Vagina (tissue), 2 donors: ENCODE data around the gene ARHGAP35. TPM values are rescaled to one million over a fixed set of nuclear protein-coding genes. Genes with fewer than 3 reads are reported as not detected.
A peak's percentile ranks its signal among the peaks of the same experiment; 100 is the strongest.
"Not testable (repeated sequence)": the region's sequence is repeated elsewhere in the genome, so short reads cannot be mapped to it uniquely, and the experiment has no call there.

ENCODE experiments used
- DNase-seq, 2 donors: peaks; one replicate each; pipeline ENCODE4 v3.0.0-alpha.2; 2017; ENCODE audit errors: extremely low spot score in 2 of 2
- H3K27ac ChIP-seq: fragments of 200-600 bp; sonication (generic); one replicate; pipeline ENCODE4 v1.5.1; 2019
- H3K27me3 ChIP-seq: fragments of 200-600 bp; sonication (generic); one replicate; pipeline ENCODE4 v1.5.1; 2019
- H3K36me3 ChIP-seq, 2 donors: fragments of 200-600 bp; sonication (generic); one replicate each; pipeline ENCODE4 v1.5.1; 2017 to 2019
- H3K4me1 ChIP-seq: fragments of 200-600 bp; sonication (generic); one replicate; pipeline ENCODE4 v1.5.1; 2019
- H3K4me3 ChIP-seq, 2 donors: fragments of 200-600 bp; sonication (generic); 1 replicate in 1 of 2; 2 replicates in 1 of 2; pipeline ENCODE4 v1.5.1; 2016 to 2019
- H3K9me3 ChIP-seq: fragments of 200-600 bp; sonication (generic); one replicate; pipeline ENCODE4 v1.5.1; 2019
- POLR2A ChIP-seq, 2 donors: fragments of 450-650 bp; IDR thresholded peaks; one replicate each; pipeline ENCODE4 v1.6.1; 2017; ENCODE audit warnings: antibody characterized with exemption in 2 of 2, mild to moderate bottlenecking in 2 of 2, moderate library complexity in 2 of 2
- POLR2AphosphoS5 ChIP-seq, 2 donors: sonication (generic); formaldehyde crosslinking; IDR thresholded peaks; one replicate each; pipeline ENCODE4 v1.9.0; 2017; ENCODE audit warnings: antibody characterized with exemption in 2 of 2, mild to moderate bottlenecking in 2 of 2, low read depth in 1 of 2; ENCODE audit not compliant: insufficient read depth in 1 of 2
- intact Hi-C: fragments of 100-400 bp; cut with DNase I; formaldehyde crosslinking; loops from one replicate; pipeline ENCODE4 v1.15.1; 2023
- total RNA-seq: library from RNA; depleted of rRNA; stranded (reverse); fragments of >200 nt; gene quantifications from one replicate; pipeline ENCODE4 v1.2.3, GENCODE V29; 2016
- TF ChIP-seq, protein P1 (sequence below), 3 experiments: fragments of 450-650 bp in 2 of 3; fragments of 200-600 bp in 1 of 3; sonication (generic) in 1 of 3; IDR thresholded peaks; one replicate each; pipeline ENCODE4 v1.5.1; 2017 to 2019; ENCODE audit warnings: antibody characterized with exemption in 3 of 3, mild to moderate bottlenecking in 2 of 3, moderate library complexity in 2 of 3

ARHGAP35 gene
- total RNA-seq, 1 donor from 2014 or later = 42.5 TPM

DNA sequence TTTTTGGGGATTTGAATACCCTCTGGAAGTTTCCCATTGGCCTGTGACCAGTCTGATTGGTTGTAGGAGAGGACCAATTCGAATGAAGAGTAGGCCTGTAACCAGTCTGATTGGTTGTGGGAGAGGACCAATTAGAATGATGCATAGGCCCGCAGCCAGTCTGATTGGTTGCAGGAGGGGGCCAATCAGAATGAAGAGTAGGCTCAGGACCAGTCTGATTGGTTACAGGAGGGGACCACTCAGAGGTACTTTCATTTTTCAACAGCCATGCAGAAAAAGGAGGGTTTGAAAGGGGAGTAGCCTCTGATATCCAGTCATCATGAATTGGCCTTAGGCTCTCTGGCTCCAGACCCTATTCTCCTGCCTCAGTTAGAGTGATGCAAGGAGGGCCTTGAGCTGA, 42.0 kb upstream of the ARHGAP35 start:
- H3K4me1 ChIP-seq = peaks cover 36% of the 10 kb centered on the region
- DNase-seq = no peak
- no peak overlapping the region for H3K27ac ChIP-seq
- no peak for TF ChIP-seq POLR2AphosphoS5 (IDR thresholded peaks at IDR 0.05; ENCODE audit: insufficient read depth in 1 of 2, low read depth in 1 of 2)
- TF ChIP-seq, protein P1, sequence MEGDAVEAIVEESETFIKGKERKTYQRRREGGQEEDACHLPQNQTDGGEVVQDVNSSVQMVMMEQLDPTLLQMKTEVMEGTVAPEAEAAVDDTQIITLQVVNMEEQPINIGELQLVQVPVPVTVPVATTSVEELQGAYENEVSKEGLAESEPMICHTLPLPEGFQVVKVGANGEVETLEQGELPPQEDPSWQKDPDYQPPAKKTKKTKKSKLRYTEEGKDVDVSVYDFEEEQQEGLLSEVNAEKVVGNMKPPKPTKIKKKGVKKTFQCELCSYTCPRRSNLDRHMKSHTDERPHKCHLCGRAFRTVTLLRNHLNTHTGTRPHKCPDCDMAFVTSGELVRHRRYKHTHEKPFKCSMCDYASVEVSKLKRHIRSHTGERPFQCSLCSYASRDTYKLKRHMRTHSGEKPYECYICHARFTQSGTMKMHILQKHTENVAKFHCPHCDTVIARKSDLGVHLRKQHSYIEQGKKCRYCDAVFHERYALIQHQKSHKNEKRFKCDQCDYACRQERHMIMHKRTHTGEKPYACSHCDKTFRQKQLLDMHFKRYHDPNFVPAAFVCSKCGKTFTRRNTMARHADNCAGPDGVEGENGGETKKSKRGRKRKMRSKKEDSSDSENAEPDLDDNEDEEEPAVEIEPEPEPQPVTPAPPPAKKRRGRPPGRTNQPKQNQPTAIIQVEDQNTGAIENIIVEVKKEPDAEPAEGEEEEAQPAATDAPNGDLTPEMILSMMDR (IDR thresholded peaks at IDR 0.05) = no peak
- TF ChIP-seq POLR2A (IDR thresholded peaks at IDR 0.05) = no peak
- intact Hi-C loops = loop anchor here (10.0 kb wide), 1 partner anchor 836 kb away; no protein-coding TSS in a partner anchor
- no peaks in the 10 kb centered on the region for H3K27me3 ChIP-seq
- no peak overlapping the region for H3K4me3 ChIP-seq
- no peaks in the 10 kb centered on the region for H3K9me3 ChIP-seq
- H3K36me3 ChIP-seq = no peaks in the 10 kb centered on the region

DNA sequence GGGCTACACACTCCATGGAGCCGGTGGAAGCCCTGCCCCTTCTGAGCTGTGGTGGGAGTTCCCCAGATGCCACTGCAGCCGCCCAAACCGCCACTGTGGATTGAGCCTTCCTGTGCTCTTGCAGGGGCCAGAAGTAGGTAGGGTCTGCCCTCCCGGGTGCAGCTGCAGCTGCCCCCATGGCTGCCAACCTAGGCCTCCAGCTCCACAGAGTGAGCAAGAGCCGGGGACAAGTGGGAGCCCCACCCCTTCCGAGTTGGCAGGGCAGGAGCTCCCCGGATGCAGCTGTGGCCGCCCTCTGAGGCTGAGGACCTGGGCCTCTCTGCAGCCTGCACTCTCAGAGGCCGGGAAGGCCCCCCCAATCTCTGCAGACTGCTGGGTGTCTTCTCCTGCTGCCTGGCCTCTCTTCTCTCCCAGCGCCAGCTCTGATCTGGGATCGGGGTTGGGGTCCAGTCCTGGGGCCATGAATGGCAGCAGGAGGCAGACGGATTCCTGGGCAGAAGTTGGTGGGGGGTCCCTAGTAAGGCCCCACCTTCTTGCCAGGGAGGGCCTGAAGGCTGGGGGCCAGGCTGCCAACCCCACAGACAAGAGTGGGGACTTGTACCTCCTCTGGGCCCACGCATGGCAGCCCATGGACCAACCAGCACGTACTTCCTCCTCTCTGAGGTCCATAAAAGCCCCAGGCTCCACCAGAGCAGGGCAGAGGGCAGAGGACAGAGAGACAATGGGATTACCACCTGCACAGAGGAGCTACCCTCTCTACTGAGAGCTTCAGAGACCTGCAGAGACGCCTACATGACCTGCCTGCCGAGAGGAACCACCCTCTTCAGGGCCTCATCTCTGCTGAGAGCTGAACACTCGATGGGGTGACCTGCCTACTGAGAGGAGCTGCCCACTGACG, 39.0 kb upstream of the ARHGAP35 start:
- H3K4me3 ChIP-seq = no peak overlapping the region
- H3K27me3 ChIP-seq = no peaks in the 10 kb centered on the region
- no peaks in the 10 kb centered on the region for H3K9me3 ChIP-seq
- intact Hi-C loops = no loop called here
- no peak for DNase-seq
- H3K36me3 ChIP-seq = no peaks in the 10 kb centered on the region
- TF ChIP-seq POLR2AphosphoS5 (IDR thresholded peaks at IDR 0.05; ENCODE audit: insufficient read depth in 1 of 2, low read depth in 1 of 2) (no peak), POLR2A (IDR thresholded peaks at IDR 0.05) (no peak)
- TF ChIP-seq, protein P1 (IDR thresholded peaks at IDR 0.05) = no peak
- H3K4me1 ChIP-seq = peaks cover 30% of the 10 kb centered on the region
- peak overlapping the region; percentile 44 for H3K27ac ChIP-seq

DNA sequence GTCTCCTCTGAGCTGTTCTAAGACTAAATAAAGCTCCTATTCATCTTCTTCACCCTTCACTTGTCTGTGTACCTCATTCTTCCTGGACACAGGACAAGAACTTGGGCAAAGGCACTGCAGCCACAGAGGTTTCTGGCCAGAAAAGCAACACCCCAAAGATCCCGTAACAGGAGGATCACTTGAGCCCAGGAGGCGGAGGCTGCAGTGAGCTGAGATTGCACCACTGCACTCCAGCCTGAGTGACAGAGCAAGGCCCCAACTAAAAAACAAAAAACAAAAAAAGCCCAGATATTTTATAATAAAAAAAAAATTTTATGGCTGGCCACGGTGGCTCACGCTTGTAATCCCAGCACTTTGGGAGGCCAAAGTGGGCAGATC, 38.4 kb upstream of the ARHGAP35 start:
- H3K27me3 ChIP-seq, H3K4me3 ChIP-seq, intact Hi-C loops, H3K9me3 ChIP-seq, H3K36me3 ChIP-seq, DNase-seq, H3K27ac ChIP-seq: not testable (repeated sequence)
- peaks cover 30% of the 10 kb centered on the region for H3K4me1 ChIP-seq

DNA sequence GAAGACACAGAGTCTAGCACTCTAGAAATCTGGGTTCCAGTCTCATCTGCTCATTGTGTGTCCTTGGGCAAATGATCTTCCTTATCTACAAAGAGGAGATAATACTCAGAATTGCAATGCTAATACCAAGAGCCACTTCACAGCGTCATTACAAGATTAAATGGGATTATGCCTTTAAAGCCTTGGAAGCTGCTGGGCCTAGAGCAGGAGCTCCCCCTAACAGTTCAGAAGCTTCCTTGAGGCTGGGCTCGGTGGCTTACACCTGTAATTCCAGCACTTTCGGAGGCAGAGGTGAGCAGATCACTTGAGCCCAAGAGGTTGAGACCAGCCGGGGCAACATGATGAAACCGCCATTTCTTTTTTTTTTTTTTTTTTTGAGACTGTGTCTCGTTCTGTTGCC, 37.7 kb upstream of the ARHGAP35 start:
- H3K9me3 ChIP-seq = no peaks in the 10 kb centered on the region
- H3K36me3 ChIP-seq = no peaks in the 10 kb centered on the region
- intact Hi-C loops = no loop called here
- no peak overlapping the region for H3K4me3 ChIP-seq
- H3K27me3 ChIP-seq = no peaks in the 10 kb centered on the region
- no peak for DNase-seq
- TF ChIP-seq POLR2A (IDR thresholded peaks at IDR 0.05) = no peak
- TF ChIP-seq, protein P1 (IDR thresholded peaks at IDR 0.05) = no peak
- no peak for TF ChIP-seq POLR2AphosphoS5 (IDR thresholded peaks at IDR 0.05; ENCODE audit: insufficient read depth in 1 of 2, low read depth in 1 of 2)
- H3K4me1 ChIP-seq = peaks cover 30% of the 10 kb centered on the region
- no peak overlapping the region for H3K27ac ChIP-seq

DNA sequence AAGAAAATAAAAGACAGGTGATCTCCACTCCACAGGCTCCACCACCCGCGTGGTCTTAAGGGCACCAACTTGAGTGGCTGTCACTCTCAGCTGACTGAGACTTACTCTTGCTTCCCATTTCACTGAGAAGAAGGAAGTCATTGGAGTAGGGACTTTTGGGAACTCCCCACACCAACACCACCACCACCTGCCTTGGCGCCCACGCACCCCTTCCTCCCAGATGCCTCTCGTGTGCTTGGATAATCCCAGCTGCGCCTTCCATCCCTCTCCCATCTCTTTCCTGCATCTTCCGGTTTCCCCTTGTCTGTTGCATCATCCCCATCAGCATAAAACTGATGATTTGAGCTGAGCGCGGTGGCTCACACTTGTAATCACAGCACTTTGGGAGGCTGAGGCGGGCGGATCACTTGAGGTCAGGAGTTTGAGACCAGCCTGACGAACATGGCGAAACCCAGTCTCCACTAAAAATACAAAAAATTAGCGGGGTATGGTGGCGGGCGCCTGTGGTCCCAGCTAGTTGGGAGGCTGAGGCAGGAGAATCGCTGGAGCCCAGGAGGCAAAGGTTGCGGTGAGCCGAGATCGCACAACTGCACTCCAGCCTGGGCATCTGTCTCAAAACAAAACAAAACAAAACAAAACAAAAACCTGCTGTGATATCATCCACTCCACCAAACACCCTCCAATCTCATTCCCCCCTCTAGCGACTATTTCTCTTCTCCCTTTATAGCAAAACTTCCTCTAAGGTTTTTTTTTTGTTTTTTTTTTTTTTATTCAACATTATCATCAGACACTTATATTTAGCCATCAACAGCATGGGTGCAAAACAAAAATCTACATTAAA, 35.7 kb upstream of the ARHGAP35 start:
- Histone ChIP-seq H3K4me1 (peaks cover 29% of the 10 kb centered on the region), H3K27me3 (no peaks in the 10 kb centered on the region), H3K4me3 (no peak overlapping the region), H3K36me3 (no peaks in the 10 kb centered on the region), H3K9me3 (no peaks in the 10 kb centered on the region), H3K27ac (no peak overlapping the region)
- TF ChIP-seq POLR2AphosphoS5 (IDR thresholded peaks at IDR 0.05; ENCODE audit: insufficient read depth in 1 of 2, low read depth in 1 of 2) = no peak
- TF ChIP-seq, protein P1 (IDR thresholded peaks at IDR 0.05) = no peak
- TF ChIP-seq POLR2A (IDR thresholded peaks at IDR 0.05) = no peak
- no peak for DNase-seq
- intact Hi-C loops = no loop called here
